Activated CD8-positive, alpha-beta T cell treated with anti-CD3 and anti-CD28 coated beads for 36 hours (primary cell): ENCODE measurements around the gene FAAP24. TPM values are rescaled to one million over a fixed set of nuclear protein-coding genes. Genes with fewer than 3 reads are reported as not detected.
"Not testable (repeated sequence)": the region's sequence is repeated elsewhere in the genome, so short reads cannot be mapped to it uniquely, and the experiment has no call there.

Source experiments
- ATAC-seq: fragments of 200-7000 bp; cut with Tn5 transposase; one replicate; pipeline ENCODE4 v1.10.0; 2021; ENCODE audit warnings: mild to moderate bottlenecking, moderate library complexity
- CTCF ChIA-PET: fragments of 350-600 bp; sonication (Branson Sonifier 250); formaldehyde crosslinking; loops from one replicate; lab custom pipeline; 2021; ENCODE audit warnings: antibody characterized with exemption; lab: Charles Lee
- POLR2A ChIA-PET: fragments of 350-600 bp; sonication (Branson Sonifier 250); formaldehyde crosslinking; loops from one replicate; lab custom pipeline; 2021; ENCODE audit warnings: antibody characterized with exemption; lab: Charles Lee
- DNase-seq: peaks from one replicate; pipeline ENCODE4 v3.0.0-alpha.2; 2020
- H3K27ac Mint-ChIP-seq: one replicate; pipeline ENCODE4 v1.8.0; 2021; ENCODE audit warnings: mild to moderate bottlenecking, mixed read lengths
- H3K27me3 Mint-ChIP-seq: one replicate; pipeline ENCODE4 v1.8.0; 2021; ENCODE audit warnings: mixed read lengths
- H3K36me3 Mint-ChIP-seq: one replicate; pipeline ENCODE4 v1.8.0; 2021; ENCODE audit warnings: low read depth, mixed read lengths
- H3K4me1 Mint-ChIP-seq: one replicate; pipeline ENCODE4 v1.8.0; 2021; ENCODE audit warnings: low read depth, mixed read lengths
- H3K4me3 Mint-ChIP-seq: one replicate; pipeline ENCODE4 v1.8.0; 2021; ENCODE audit warnings: mild to moderate bottlenecking, moderate library complexity, mixed read lengths
- H3K9me3 Mint-ChIP-seq: one replicate; pipeline ENCODE4 v1.8.0; 2021; ENCODE audit warnings: mixed read lengths
- intact Hi-C: fragments of 100-400 bp; cut with micrococcal nuclease; formaldehyde crosslinking; loops from one replicate; pipeline ENCODE4 v1.10.0; 2022
- total RNA-seq, 2 experiments: library from RNA; stranded (reverse); gene quantifications; one replicate each; pipeline ENCODE4 v1.2.3, GENCODE V29; 2021
- TF ChIP-seq, protein P1 (sequence below): fragments of 200-600 bp; IDR thresholded peaks from one replicate; pipeline ENCODE4 v1.8.0; 2022; ENCODE audit warnings: antibody characterized with exemption, mild to moderate bottlenecking

Gene FAAP24
- total RNA-seq, 2 experiments from 2014 or later: 6.7 to 8.2 TPM

DNA sequence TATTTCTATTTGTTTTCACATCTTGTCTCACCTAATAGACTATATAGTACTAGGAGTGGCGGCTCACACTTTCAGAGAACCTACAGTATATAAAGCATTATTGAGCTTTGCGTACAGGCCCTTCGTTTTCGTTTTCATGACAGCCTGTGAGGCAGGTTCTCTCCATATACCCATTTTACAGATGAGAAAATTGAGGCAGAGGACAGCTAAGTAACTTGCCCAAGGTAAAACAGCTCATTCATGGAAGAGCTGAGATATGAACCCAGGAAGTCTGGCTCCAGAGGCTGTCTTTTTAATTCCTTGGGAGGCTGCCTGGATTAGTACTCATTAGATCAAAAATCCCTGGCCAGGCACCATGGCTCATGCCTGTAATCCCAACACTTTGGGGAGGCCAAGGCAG lies 28.9 kb downstream of the FAAP24 start:
- Mint-ChIP-seq H3K9me3 (no peaks in the 10 kb centered on the region), H3K4me3 (no peak overlapping the region), H3K36me3 (no peaks in the 10 kb centered on the region), H3K4me1 (peaks cover 7% of the 10 kb centered on the region), H3K27me3 (no peaks in the 10 kb centered on the region), H3K27ac (no peak overlapping the region)
- CTCF ChIA-PET: no interaction called here
- ATAC-seq: no peak
- TF ChIP-seq, protein P1, sequence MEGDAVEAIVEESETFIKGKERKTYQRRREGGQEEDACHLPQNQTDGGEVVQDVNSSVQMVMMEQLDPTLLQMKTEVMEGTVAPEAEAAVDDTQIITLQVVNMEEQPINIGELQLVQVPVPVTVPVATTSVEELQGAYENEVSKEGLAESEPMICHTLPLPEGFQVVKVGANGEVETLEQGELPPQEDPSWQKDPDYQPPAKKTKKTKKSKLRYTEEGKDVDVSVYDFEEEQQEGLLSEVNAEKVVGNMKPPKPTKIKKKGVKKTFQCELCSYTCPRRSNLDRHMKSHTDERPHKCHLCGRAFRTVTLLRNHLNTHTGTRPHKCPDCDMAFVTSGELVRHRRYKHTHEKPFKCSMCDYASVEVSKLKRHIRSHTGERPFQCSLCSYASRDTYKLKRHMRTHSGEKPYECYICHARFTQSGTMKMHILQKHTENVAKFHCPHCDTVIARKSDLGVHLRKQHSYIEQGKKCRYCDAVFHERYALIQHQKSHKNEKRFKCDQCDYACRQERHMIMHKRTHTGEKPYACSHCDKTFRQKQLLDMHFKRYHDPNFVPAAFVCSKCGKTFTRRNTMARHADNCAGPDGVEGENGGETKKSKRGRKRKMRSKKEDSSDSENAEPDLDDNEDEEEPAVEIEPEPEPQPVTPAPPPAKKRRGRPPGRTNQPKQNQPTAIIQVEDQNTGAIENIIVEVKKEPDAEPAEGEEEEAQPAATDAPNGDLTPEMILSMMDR: no peak
- DNase-seq: no peak
- intact Hi-C loops: no loop called here
- POLR2A ChIA-PET: no interaction called here

DNA sequence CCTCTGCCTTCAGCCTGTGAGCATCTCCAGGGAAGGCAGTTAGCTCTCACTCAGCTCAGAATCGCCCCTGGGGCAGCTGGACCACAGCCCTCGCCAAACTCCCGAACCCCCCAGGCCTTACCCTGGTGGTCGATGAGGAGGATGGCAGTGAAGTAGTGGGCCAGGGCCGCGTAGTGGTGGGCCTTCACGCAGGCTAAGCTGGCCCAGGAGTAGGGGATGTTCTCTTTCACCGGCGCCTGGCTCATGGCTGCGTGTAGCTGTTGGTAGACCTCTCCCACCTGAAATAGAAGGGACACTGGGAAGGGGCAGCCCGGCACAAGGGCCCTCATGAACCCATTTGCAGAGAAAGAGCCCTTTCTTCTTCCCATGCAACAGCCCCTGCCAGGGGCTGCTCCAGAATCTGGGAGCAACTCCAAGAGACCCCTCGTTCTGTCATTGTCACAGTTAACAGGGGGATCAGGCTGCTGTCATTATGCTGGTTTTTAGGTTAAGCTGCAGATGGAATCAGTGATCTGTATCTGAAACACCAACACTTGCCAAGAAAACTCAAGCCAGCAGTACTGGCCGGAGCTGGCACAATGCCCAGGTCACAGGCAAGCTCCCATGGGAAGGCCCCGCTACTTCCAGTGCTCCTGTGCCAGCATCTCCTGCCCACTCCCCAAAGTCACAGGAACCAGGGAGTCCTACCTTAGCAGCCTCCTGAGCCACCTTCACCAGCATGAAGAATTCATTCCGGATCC lies 30.3 kb downstream of the FAAP24 start:
- ATAC-seq, H3K4me3 Mint-ChIP-seq, POLR2A ChIA-PET, H3K4me1 Mint-ChIP-seq, DNase-seq, H3K36me3 Mint-ChIP-seq, H3K9me3 Mint-ChIP-seq, H3K27ac Mint-ChIP-seq, intact Hi-C loops, H3K27me3 Mint-ChIP-seq, CTCF ChIA-PET: not testable (repeated sequence)

DNA sequence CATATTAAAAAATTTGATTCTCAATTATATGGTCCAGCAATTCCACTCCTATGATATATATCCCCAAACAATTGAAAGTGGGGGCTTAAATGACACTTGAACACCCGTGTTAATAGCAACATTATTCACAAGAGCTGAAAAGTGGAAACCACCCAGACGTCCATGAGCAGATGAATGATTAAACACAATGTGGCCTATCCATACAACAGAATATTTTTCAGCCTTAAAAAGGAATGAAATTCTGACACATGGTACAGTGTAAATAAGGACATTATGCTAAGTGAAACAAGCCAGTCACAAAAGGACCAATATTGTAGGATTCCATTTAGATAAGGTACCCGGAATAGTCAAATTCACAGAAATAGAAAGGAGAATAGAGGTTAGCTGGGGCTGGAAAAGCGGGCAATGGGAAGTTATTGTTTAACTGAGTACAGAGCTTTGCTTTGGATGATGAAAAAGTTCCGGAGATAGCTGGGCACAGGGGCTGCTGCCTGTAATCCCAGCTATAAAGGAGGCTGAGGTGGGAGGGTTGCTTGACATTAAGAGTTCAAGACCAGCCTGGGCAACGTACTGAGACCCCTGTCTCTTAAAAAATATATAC lies 31.5 kb downstream of the FAAP24 start:
- POLR2A ChIA-PET, H3K9me3 Mint-ChIP-seq, H3K4me1 Mint-ChIP-seq, H3K4me3 Mint-ChIP-seq, H3K27me3 Mint-ChIP-seq, H3K36me3 Mint-ChIP-seq, ATAC-seq, DNase-seq, CTCF ChIA-PET, intact Hi-C loops, H3K27ac Mint-ChIP-seq: not testable (repeated sequence)

DNA sequence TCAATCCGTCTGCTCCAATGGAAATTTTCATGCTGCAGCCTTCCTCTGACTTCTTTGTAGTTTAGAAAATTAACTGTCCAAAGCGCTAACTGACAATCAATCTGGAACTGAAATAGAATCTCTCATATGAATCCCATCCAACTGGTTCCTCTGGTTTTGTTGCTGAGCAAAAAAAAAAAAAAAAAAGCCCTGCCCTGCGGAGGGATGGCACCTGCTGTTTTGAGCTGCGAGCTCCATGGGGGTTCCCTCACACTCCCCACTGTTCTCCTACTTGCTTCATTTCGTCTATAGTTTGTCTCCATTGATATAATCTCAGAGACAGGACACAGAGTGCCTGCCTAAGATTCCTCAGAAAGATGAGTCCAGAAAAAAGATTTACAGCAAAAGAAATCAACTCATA lies 33.4 kb downstream of the FAAP24 start:
- TF ChIP-seq, protein P1: no peak
- peaks cover 5% of the 10 kb centered on the region for H3K4me1 Mint-ChIP-seq
- CTCF ChIA-PET: no interaction called here
- intact Hi-C loops: no loop called here
- no peak overlapping the region for H3K4me3 Mint-ChIP-seq
- H3K27me3 Mint-ChIP-seq: no peaks in the 10 kb centered on the region
- no peaks in the 10 kb centered on the region for H3K9me3 Mint-ChIP-seq
- no peaks in the 10 kb centered on the region for H3K36me3 Mint-ChIP-seq
- no peak overlapping the region for H3K27ac Mint-ChIP-seq
- POLR2A ChIA-PET: no interaction called here
- DNase-seq (no peak), ATAC-seq (no peak)

DNA sequence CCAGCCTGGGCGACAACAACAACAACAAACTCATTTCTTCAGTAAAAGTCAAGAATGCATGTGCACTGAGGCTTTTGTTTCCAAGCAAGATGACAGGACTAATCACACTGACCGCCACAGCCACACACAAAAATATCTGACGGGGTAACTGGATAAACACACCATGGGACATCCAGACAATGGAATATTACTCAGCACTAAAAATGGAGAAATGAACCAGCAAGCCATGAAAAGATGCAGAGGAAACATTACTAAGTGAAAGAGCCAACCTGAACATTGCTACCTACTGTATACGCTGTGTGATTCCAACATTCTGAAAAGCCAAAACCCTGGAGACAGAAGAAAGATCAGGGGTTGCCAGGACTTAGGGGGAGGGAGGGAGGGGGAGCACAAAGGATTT lies 36.7 kb downstream of the FAAP24 start:
- TF ChIP-seq, protein P1: no peak
- Mint-ChIP-seq H3K27me3 (no peaks in the 10 kb centered on the region), H3K9me3 (no peaks in the 10 kb centered on the region), H3K36me3 (no peaks in the 10 kb centered on the region), H3K27ac (no peak overlapping the region), H3K4me3 (no peak overlapping the region), H3K4me1 (no peaks in the 10 kb centered on the region)
- POLR2A ChIA-PET: no interaction called here
- no peak for ATAC-seq
- intact Hi-C loops: no loop called here
- CTCF ChIA-PET: no interaction called here
- no peak for DNase-seq

DNA sequence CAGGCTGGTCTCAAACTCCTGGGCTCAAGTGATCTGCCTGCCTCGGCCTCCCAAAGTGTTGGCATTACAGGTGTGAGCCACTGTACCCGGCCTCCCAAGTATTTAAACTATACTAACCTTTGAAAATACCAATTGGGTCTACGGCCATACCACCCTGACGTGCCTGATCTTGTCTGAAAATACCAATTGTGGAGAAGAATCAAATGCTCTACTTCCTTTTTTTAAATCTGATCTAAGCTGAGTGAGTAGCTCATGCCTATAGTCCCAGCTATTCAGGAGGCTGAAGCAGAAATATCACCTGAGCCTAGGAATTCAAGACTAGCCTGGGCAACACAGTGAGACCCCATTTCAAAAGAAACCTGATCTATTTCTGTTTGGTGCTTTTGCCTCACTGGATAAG lies 38.8 kb downstream of the FAAP24 start:
- H3K27me3 Mint-ChIP-seq, H3K36me3 Mint-ChIP-seq, H3K9me3 Mint-ChIP-seq, DNase-seq, H3K4me1 Mint-ChIP-seq, CTCF ChIA-PET, H3K27ac Mint-ChIP-seq, H3K4me3 Mint-ChIP-seq, ATAC-seq, intact Hi-C loops: not testable (repeated sequence)
- POLR2A ChIA-PET: interaction anchor here (0.7 kb wide), 1 partner anchor 1019 kb away, joined by 3 read pairs; no protein-coding TSS in a partner anchor
